Measurements from ENCODE around the gene CHST11. TPM values are rescaled to one million over a fixed set of nuclear protein-coding genes. Genes with fewer than 3 reads are reported as not detected.

Gene CHST11
- total RNA-seq, 1 donor from 2014 or later, result 44.3 TPM

GRCh38 chr12:104479123-104479662 lies 22.4 kb downstream of the CHST11 start:
- H3K4me3 ChIP-seq (ENCODE audit: low read depth, low read length), result no peak overlapping the region
- TF ChIP-seq CTCF (conservative IDR thresholded peaks at IDR 0.05; ENCODE audit: low read depth, low read length), result no peak
- no peak for DNase-seq (ENCODE audit: low read depth)

GRCh38 chr12:104480012-104480411 lies 23.3 kb downstream of the CHST11 start:
- no peak for TF ChIP-seq CTCF (conservative IDR thresholded peaks at IDR 0.05; ENCODE audit: low read depth, low read length)
- no peak for DNase-seq (ENCODE audit: low read depth)
- no peak overlapping the region for H3K4me3 ChIP-seq (ENCODE audit: low read depth, low read length)

DNA sequence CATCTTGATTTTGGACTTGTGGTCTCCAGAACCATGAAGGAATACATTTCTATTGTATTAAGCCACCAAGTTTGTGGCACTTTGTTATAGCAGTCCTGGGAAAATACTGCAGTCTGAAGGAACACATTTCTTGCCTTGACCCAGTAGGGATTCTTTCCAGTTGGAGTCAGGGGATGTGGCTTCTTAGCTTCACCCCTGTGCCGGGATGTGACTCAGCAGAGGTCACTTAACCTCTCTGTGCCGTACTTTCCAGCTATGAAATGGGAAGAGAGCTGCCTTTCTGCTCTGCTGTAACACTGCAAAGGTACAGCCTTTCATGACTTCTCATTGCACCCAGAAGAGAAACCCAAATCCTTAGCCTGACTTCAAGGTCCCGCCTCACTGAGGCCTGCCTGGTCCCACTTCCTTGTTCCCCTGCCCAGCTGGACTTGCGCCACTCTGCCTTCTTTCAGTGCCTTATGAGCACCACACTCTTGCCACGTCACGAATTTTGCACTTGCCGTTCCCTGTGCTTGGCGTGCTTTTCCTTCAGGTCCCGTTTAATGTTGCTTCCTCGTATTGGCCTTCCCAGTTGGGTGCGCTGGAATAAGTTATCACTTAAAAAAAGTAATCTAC lies 24.2 kb downstream of the CHST11 start:
- no peak overlapping the region for H3K4me3 ChIP-seq (ENCODE audit: low read depth, low read length)
- TF ChIP-seq CTCF (conservative IDR thresholded peaks at IDR 0.05; ENCODE audit: low read depth, low read length), result no peak
- no peak for DNase-seq (ENCODE audit: low read depth)

DNA sequence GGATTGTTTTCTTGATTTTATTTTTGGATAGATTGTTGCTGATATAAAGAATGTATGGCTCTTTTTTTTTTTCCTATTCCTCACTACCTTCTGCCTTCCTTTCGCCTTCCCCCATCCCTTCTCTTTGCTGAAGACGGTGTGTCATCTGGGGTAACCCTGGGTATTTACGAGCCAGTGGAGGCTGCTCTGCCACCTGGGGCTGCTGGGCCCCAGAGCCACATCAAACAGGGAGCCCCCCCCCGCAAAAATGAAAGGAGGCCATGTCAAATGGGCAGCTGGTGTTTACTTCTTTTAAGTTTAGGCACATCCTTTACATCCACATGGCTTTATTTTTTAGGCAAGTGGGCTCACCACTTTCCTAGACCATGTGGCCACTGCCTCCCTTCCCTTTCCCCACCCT lies 25.4 kb downstream of the CHST11 start:
- no peak for DNase-seq (ENCODE audit: low read depth)
- no peak for TF ChIP-seq CTCF (conservative IDR thresholded peaks at IDR 0.05; ENCODE audit: low read depth, low read length)

DNA sequence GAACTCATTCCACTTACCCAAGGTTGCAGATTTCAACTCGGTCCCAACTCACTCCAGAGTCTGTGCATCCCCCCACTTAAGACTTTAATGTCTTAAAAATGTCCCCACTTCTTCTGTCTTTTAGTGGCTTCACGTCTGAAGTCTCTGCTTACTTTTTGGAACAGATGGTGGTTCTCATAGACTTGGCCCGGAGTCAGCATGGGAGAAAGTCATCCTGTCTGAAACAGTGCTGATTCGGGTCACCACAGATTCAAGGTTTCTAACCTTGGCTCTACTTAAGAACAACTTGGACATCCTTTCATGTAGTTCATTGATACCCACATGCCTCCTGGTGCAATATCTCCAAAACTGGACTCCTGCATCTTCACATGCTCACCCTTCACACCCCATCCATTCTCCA lies 26.0 kb downstream of the CHST11 start:
- no peak for DNase-seq (ENCODE audit: low read depth)
- H3K4me3 ChIP-seq (ENCODE audit: low read depth, low read length), result no peak overlapping the region
- TF ChIP-seq CTCF (conservative IDR thresholded peaks at IDR 0.05; ENCODE audit: low read depth, low read length), result no peak

More for the DNA sequence above, 25.4 kb downstream of the CHST11 start:
- no peak overlapping the region for H3K4me3 ChIP-seq (ENCODE audit: low read depth, low read length)

DNA sequence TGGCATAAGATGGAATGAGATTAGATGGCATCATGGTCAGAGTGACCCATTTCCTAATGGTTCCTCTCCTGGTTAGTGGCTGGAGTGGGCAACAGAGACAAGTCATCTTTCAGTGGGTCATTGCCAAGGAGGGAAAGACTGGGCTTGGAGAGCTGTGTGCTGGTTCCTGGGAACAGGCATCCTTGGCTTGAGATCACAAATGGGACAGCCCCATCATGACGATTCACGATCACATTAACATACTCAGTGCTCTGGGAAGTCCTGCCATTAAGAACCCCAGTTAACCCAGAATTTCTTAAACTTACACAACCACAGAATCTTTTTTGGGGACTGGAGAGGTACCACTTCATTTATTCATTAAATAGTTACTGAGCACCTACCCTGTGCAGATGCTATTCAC lies 27.3 kb downstream of the CHST11 start:
- no peak for DNase-seq (ENCODE audit: low read depth)
- no peak for TF ChIP-seq CTCF (conservative IDR thresholded peaks at IDR 0.05; ENCODE audit: low read depth, low read length)
- H3K4me3 ChIP-seq (ENCODE audit: low read depth, low read length), result no peak overlapping the region
